HG03095 (cell line): ENCODE results near the gene MDH1.
"Not testable (repeated sequence)": the region's sequence is repeated elsewhere in the genome, so short reads cannot be mapped to it uniquely, and the experiment has no call there.

ENCODE experiments used
- ATAC-seq: cut with Tn5 transposase; IDR thresholded peaks from one replicate; pipeline ENCODE4 v1.9.1; 2021; ENCODE audit warnings: moderate library complexity; ENCODE audit not compliant: unreplicated experiment

The MDH1 gene

GRCh38 chr2:63587814-63588384 lies 864 bp upstream of the MDH1 start:
- ATAC-seq, result no peak

GRCh38 chr2:63589148-63589958 lies 590 bp downstream of the MDH1 start:
- peak; percentile 11 for ATAC-seq

- no peak for ATAC-seq
Observed at GRCh38 chr2:63590626-63591408, 2.1 kb downstream of the MDH1 start.

GRCh38 chr2:63591566-63592175 lies 2.9 kb downstream of the MDH1 start:
- no peak for ATAC-seq

- no peak for ATAC-seq
Observed at GRCh38 chr2:63594660-63595059, 5.9 kb downstream of the MDH1 start.

- no peak for ATAC-seq
Observed at GRCh38 chr2:63596401-63596883, 7.7 kb downstream of the MDH1 start.

GRCh38 chr2:63598981-63599380 lies 10.2 kb downstream of the MDH1 start:
- ATAC-seq, result no peak

GRCh38 chr2:63600881-63601460 lies 12.2 kb downstream of the MDH1 start:
- no peak for ATAC-seq

- ATAC-seq, result no peak
Observed at GRCh38 chr2:63604666-63605065, 15.9 kb downstream of the MDH1 start.

- not testable (repeated sequence) for ATAC-seq
Observed at GRCh38 chr2:63608865-63609264, 20.1 kb downstream of the MDH1 start.

GRCh38 chr2:63610525-63610924 lies 21.8 kb downstream of the MDH1 start:
- ATAC-seq, result no peak

GRCh38 chr2:63613391-63613901 lies 24.7 kb downstream of the MDH1 start:
- no peak for ATAC-seq

- no peak for ATAC-seq
Observed at GRCh38 chr2:63614448-63614968, 25.7 kb downstream of the MDH1 start.

GRCh38 chr2:63614983-63615945 lies 26.5 kb downstream of the MDH1 start:
- ATAC-seq, result no peak

- ATAC-seq, result no peak
Observed at GRCh38 chr2:63617366-63617765, 28.6 kb downstream of the MDH1 start.

GRCh38 chr2:63619328-63619727 lies 30.6 kb downstream of the MDH1 start:
- no peak for ATAC-seq

GRCh38 chr2:63622751-63623150 lies 34.0 kb downstream of the MDH1 start:
- no peak for ATAC-seq

- not testable (repeated sequence) for ATAC-seq
Observed at GRCh38 chr2:63623763-63624162, 35.0 kb downstream of the MDH1 start.

- no peak for ATAC-seq
Observed at GRCh38 chr2:63627866-63628265, 39.1 kb downstream of the MDH1 start.
